HEK293 (cell line): Measurements from ENCODE around the gene UFC1.
A peak's percentile ranks its signal among the peaks of the same experiment; 100 is the strongest.

ENCODE experiments used
- CTCF ChIA-PET: fragments of 350-600 bp; formaldehyde crosslinking; extraction: SDS; loops from one replicate; lab custom pipeline; 2021; ENCODE audit warnings: antibody characterized with exemption; lab: Yijun Ruan, JAX
- POLR2A ChIA-PET: fragments of 300-600 bp; formaldehyde crosslinking; extraction: SDS; loops from one replicate; lab custom pipeline; 2020; ENCODE audit warnings: antibody characterized with exemption, inconsistent platforms; lab: Yijun Ruan, JAX
- H3K27ac ChIP-seq: fragments of 200-500 bp; sonication (Bioruptor generic); 2 replicates; pipeline ENCODE4 v1.5.1; 2014; ENCODE audit warnings: low read depth, low read length, control low read depth, inconsistent platforms; ENCODE audit errors: extremely low read depth
- H3K36me3 ChIP-seq, 2 experiments: fragments of 200-500 bp in 1 of 2; sonication (Bioruptor generic) in 1 of 2; 1 replicate in 1 of 2; 2 replicates in 1 of 2; pipeline ENCODE4 v1.5.1; 2014 to 2017; ENCODE audit warnings: inconsistent platforms in 2 of 2, low read length in 2 of 2; ENCODE audit not compliant: control insufficient read depth in 2 of 2, insufficient read depth in 1 of 2
- H3K4me1 ChIP-seq: fragments of 200-500 bp; sonication (Bioruptor generic); 2 replicates; pipeline ENCODE4 v1.5.1; 2014; ENCODE audit warnings: mild to moderate bottlenecking, low read length, inconsistent platforms; ENCODE audit not compliant: control insufficient read depth, insufficient read depth
- H3K4me3 ChIP-seq: 2 replicates; pipeline ENCODE4 v1.5.1; 2011; ENCODE audit warnings: low read depth, mild to moderate bottlenecking, control low read depth, low read length, moderate library complexity
- H3K9me3 ChIP-seq: fragments of 200-500 bp; sonication (Bioruptor generic); 2 replicates; pipeline ENCODE4 v1.5.1; 2014; ENCODE audit warnings: low read depth, low read length, inconsistent platforms; ENCODE audit not compliant: control insufficient read depth, insufficient read depth
- BCL6B ChIP-seq: fragments of 450-650 bp; formaldehyde crosslinking; IDR thresholded peaks from 2 replicates; pipeline ENCODE4 v1.5.1; 2017; ENCODE audit warnings: missing biosample characterization, missing genetic modification characterization
- CTCF ChIP-seq: fragments of 450-650 bp; formaldehyde crosslinking; IDR thresholded peaks from 2 replicates; pipeline ENCODE4 v1.5.1; 2016; ENCODE audit warnings: missing biosample characterization, missing genetic modification characterization
- ELK4 ChIP-seq: IDR thresholded peaks from 2 replicates; pipeline ENCODE4 v1.6.1; 2011; ENCODE audit warnings: mild to moderate bottlenecking, low read depth, low read length, borderline replicate concordance
- GFI1B ChIP-seq: fragments of 450-650 bp; formaldehyde crosslinking; IDR thresholded peaks from 2 replicates; pipeline ENCODE4 v1.5.1; 2016; ENCODE audit warnings: missing biosample characterization, missing genetic modification characterization
- GLIS2 ChIP-seq: fragments of 450-650 bp; formaldehyde crosslinking; IDR thresholded peaks from 2 replicates; pipeline ENCODE4 v1.5.1; 2016; ENCODE audit warnings: missing biosample characterization, missing genetic modification characterization
- HOXA7 ChIP-seq: sonication (generic); formaldehyde crosslinking; IDR thresholded peaks from 2 replicates; pipeline ENCODE4 v1.8.1; 2022; ENCODE audit warnings: missing genetic modification reagents, borderline replicate concordance
- HOXD13 ChIP-seq: sonication (generic); formaldehyde crosslinking; IDR thresholded peaks from 2 replicates; pipeline ENCODE4 v1.8.0; 2022; ENCODE audit warnings: missing genetic modification reagents, borderline replicate concordance
- KLF7 ChIP-seq: fragments of 450-650 bp; formaldehyde crosslinking; IDR thresholded peaks from 2 replicates; pipeline ENCODE4 v1.5.1; 2016; ENCODE audit warnings: missing biosample characterization, missing genetic modification characterization, borderline replicate concordance
- KLF8 ChIP-seq: fragments of 450-650 bp; formaldehyde crosslinking; IDR thresholded peaks from 2 replicates; pipeline ENCODE4 v1.5.1; 2016; ENCODE audit warnings: missing biosample characterization, missing genetic modification characterization
- PRDM1 ChIP-seq: fragments of 450-650 bp; formaldehyde crosslinking; IDR thresholded peaks from 2 replicates; pipeline ENCODE4; 2016; ENCODE audit warnings: missing biosample characterization, missing genetic modification characterization
- SETDB1 ChIP-seq: IDR thresholded peaks from one replicate; pipeline ENCODE4 v1.6.1; 2017; ENCODE audit warnings: mild to moderate bottlenecking, low read length, moderate library complexity, mixed read lengths; ENCODE audit not compliant: insufficient read length
- ZBTB21 ChIP-seq: fragments of 450-650 bp; formaldehyde crosslinking; IDR thresholded peaks from 2 replicates; pipeline ENCODE4 v1.5.1; 2017; ENCODE audit warnings: missing biosample characterization, missing genetic modification characterization
- ZNF10 ChIP-seq: fragments of 450-650 bp; formaldehyde crosslinking; IDR thresholded peaks from 2 replicates; pipeline ENCODE4 v1.5.1; 2017; ENCODE audit warnings: missing biosample characterization, missing genetic modification characterization
- ZNF112 ChIP-seq: fragments of 450-650 bp; formaldehyde crosslinking; IDR thresholded peaks from 2 replicates; pipeline ENCODE4 v1.5.0; 2017; ENCODE audit warnings: missing biosample characterization, missing genetic modification characterization
- ZNF248 ChIP-seq: fragments of 450-650 bp; formaldehyde crosslinking; IDR thresholded peaks from 2 replicates; pipeline ENCODE4 v1.5.1; 2017; ENCODE audit warnings: missing biosample characterization, missing genetic modification characterization
- ZNF292 ChIP-seq: fragments of 450-650 bp; formaldehyde crosslinking; IDR thresholded peaks from 2 replicates; pipeline ENCODE4 v1.5.1; 2016; ENCODE audit warnings: low read depth, missing biosample characterization, missing genetic modification characterization, borderline replicate concordance
- ZNF366 ChIP-seq: fragments of 450-650 bp; formaldehyde crosslinking; conservative IDR thresholded peaks from 2 replicates; pipeline ENCODE4 v1.5.1; 2016; ENCODE audit warnings: missing biosample characterization, missing genetic modification characterization
- ZNF391 ChIP-seq: fragments of 450-650 bp; formaldehyde crosslinking; IDR thresholded peaks from 2 replicates; pipeline ENCODE4 v1.5.1; 2016; ENCODE audit warnings: low read depth, missing biosample characterization, missing genetic modification characterization, borderline replicate concordance
- ZNF398 ChIP-seq: fragments of 450-650 bp; formaldehyde crosslinking; IDR thresholded peaks from 2 replicates; pipeline ENCODE4 v1.5.1; 2017; ENCODE audit warnings: missing biosample characterization, missing genetic modification characterization
- ZNF416 ChIP-seq: fragments of 450-650 bp; formaldehyde crosslinking; IDR thresholded peaks from 2 replicates; pipeline ENCODE4 v1.5.1; 2016; ENCODE audit warnings: missing biosample characterization, missing genetic modification characterization
- ZNF488 ChIP-seq: fragments of 450-650 bp; formaldehyde crosslinking; IDR thresholded peaks from 2 replicates; pipeline ENCODE4 v1.5.1; 2016; ENCODE audit warnings: missing biosample characterization, missing genetic modification characterization
- ZNF610 ChIP-seq: fragments of 450-650 bp; formaldehyde crosslinking; IDR thresholded peaks from 2 replicates; pipeline ENCODE4 v1.5.1; 2016; ENCODE audit warnings: missing biosample characterization, missing genetic modification characterization, borderline replicate concordance
- ZNF843 ChIP-seq: fragments of 450-650 bp; formaldehyde crosslinking; IDR thresholded peaks from 2 replicates; pipeline ENCODE4 v1.5.1; 2016; ENCODE audit warnings: missing biosample characterization, missing genetic modification characterization
- ZSCAN5A ChIP-seq: fragments of 450-650 bp; formaldehyde crosslinking; IDR thresholded peaks from 2 replicates; pipeline ENCODE4 v1.5.1; 2016; ENCODE audit warnings: missing biosample characterization, missing genetic modification characterization

The UFC1 gene

GRCh38 chr1:161176468-161177111 is 22.8 kb downstream of the UFC1 start:
- H3K4me3 ChIP-seq, result peak overlapping the region; percentile 88
- ChIA-PET POLR2A (interaction anchor here (0.9 to 3.3 kb wide), 7 partner anchors 10 to 131 kb away, joined by 3 to 39 read pairs (median 5); partner anchors contain the start of genes NDUFS2, PPOX, TOMM40L and USF1), CTCF (interaction anchor here (0.7 to 2.9 kb wide), 5 partner anchors 10 to 205 kb away, joined by 3 to 23 read pairs (median 4); partner anchors contain the start of gene PPOX)
- no peaks in the 10 kb centered on the region for H3K4me1 ChIP-seq
- no peaks in the 10 kb centered on the region for H3K9me3 ChIP-seq
- TF ChIP-seq ZNF398 (tag by site-specific recombination) (0 out of 2 replicates have a peak, but pooled peaks have one; percentile 67), ZNF248 (tag by site-specific recombination) (no peak), PRDM1 (tag by site-specific recombination) (peak; percentile 90), ZBTB21 (tag by site-specific recombination) (no peak), ZNF10 (peak; percentile 85), ZNF366 (tag by site-specific recombination) (peak; percentile 48), ZNF488 (tag by site-specific recombination) (no peak), ZNF391 (tag by site-specific recombination) (no peak), ZNF292 (tag by site-specific recombination) (no peak)
- H3K27ac ChIP-seq, result no peak overlapping the region; the same call in 1 of the 2 replicates
- H3K36me3 ChIP-seq, result peaks cover 13 to 45% of the 10 kb centered on the region in 2 experiments; a peak in 2 of 3 replicates

GRCh38 chr1:161177112-161177935 is 23.5 kb downstream of the UFC1 start, which contains the start of gene B4GALT3:
Gene B4GALT3, minus strand, starts transcription at chr1:161177507. Its CDS starts 1,447 bp downstream, at chr1:161176060.
- H3K4me3 ChIP-seq, result peak within 1 kb of the TSS; percentile 88
- ChIA-PET POLR2A (interaction anchor here (0.9 to 3.3 kb wide), 7 partner anchors 11 to 132 kb away, joined by 3 to 39 read pairs (median 5); partner anchors contain the start of genes NDUFS2, PPOX, TOMM40L and USF1), CTCF (interaction anchor here (0.7 to 2.9 kb wide), 6 partner anchors 10 to 204 kb away, joined by 3 to 23 read pairs (median 4); partner anchors contain the start of gene PPOX)
- H3K4me1 ChIP-seq, result no peaks in the 10 kb centered on the region
- no peaks in the 10 kb centered on the region for H3K9me3 ChIP-seq
- H3K36me3 ChIP-seq, result peaks cover 12 to 38% of the 10 kb centered on the region in 2 experiments; a peak in 2 of 3 replicates
- H3K27ac ChIP-seq, result no peak within 1 kb of the TSS; the same call in 1 of the 2 replicates
- TF ChIP-seq HOXA7 (no peak), KLF8 (tag by site-specific recombination) (peak; percentile 95), HOXD13 (CRISPR knock-in tag) (no peak), ELK4 (no peak), BCL6B (no peak), ZNF416 (tag by site-specific recombination) (no peak), ZNF843 (tag by site-specific recombination) (peak; percentile 64; the same call in 1 of the 2 replicates), GFI1B (tag by site-specific recombination) (no peak), GLIS2 (tag by site-specific recombination) (peak; percentile 98), ZNF610 (tag by site-specific recombination) (peak; percentile 59; the same call in 1 of the 2 replicates), CTCF (peak; percentile 55; the same call in 1 of the 2 replicates), KLF7 (tag by site-specific recombination) (peak; percentile 86), SETDB1 (peak; percentile 22), ZSCAN5A (tag by site-specific recombination) (no peak), ZNF112 (tag by site-specific recombination) (no peak)
